DND-41 (cell line): ENCODE data around the gene NAA30.

Experiments
- ATAC-seq: fragments of 200-7000 bp; cut with Tn5 transposase; 3 replicates; pipeline ENCODE4 v1.9.1; 2021; ENCODE audit warnings: low read depth; ENCODE audit not compliant: insufficient read depth
- DNase-seq: peaks from one replicate; pipeline ENCODE4 v3.0.0-alpha.2; 2020
- H2AFZ ChIP-seq: 2 replicates; pipeline ENCODE4 v1.6.0; 2012; ENCODE audit warnings: low read depth, low read length
- H3K27ac ChIP-seq: 2 replicates; pipeline ENCODE4 v1.5.1; 2012; ENCODE audit warnings: low read length, inconsistent platforms
- H3K27me3 ChIP-seq: fragments of 200-600 bp; sonication (generic); 2 replicates; pipeline ENCODE4 v1.6.0; 2012; ENCODE audit warnings: low read length, mild to moderate bottlenecking, inconsistent platforms; ENCODE audit not compliant: insufficient read depth, poor library complexity
- H3K36me3 ChIP-seq: 2 replicates; pipeline ENCODE4 v1.5.1; 2012; ENCODE audit warnings: low read length, inconsistent platforms; ENCODE audit not compliant: insufficient read depth
- H3K4me1 ChIP-seq: 2 replicates; pipeline ENCODE4 v1.5.1; 2012; ENCODE audit warnings: mild to moderate bottlenecking, low read length; ENCODE audit not compliant: insufficient read depth
- H3K4me2 ChIP-seq: 2 replicates; pipeline ENCODE4 v1.6.0; 2012; ENCODE audit warnings: mild to moderate bottlenecking, moderate library complexity, low read length, inconsistent platforms; ENCODE audit not compliant: insufficient read depth
- H3K4me3 ChIP-seq, 2 experiments: fragments of 200-600 bp in 1 of 2; shearing (Covaris generic) in 1 of 2; 2 replicates each; pipeline ENCODE4 v1.5.1; 2012 to 2016; ENCODE audit warnings: inconsistent platforms in 2 of 2, low read length in 2 of 2, mild to moderate bottlenecking in 2 of 2, low read depth in 1 of 2, moderate library complexity in 1 of 2
- H3K79me2 ChIP-seq: 2 replicates; pipeline ENCODE4 v1.6.0; 2012; ENCODE audit warnings: low read length, inconsistent platforms; ENCODE audit not compliant: insufficient read depth
- H3K9ac ChIP-seq: 2 replicates; pipeline ENCODE4 v1.6.0; 2012; ENCODE audit warnings: low read depth, mild to moderate bottlenecking, inconsistent platforms, low read length, moderate library complexity
- H3K9me3 ChIP-seq: 2 replicates; pipeline ENCODE4 v1.5.1; 2012; ENCODE audit warnings: low read length, moderate library complexity, mild to moderate bottlenecking, inconsistent platforms; ENCODE audit not compliant: insufficient read depth, severe bottlenecking
- H4K20me1 ChIP-seq: 2 replicates; pipeline ENCODE4 v1.6.0; 2012; ENCODE audit warnings: low read length; ENCODE audit not compliant: insufficient read depth
- CTCF ChIP-seq: IDR thresholded peaks from 2 replicates; pipeline ENCODE4 v1.5.1; 2012; ENCODE audit warnings: borderline replicate concordance, low read length, moderate library complexity, mild to moderate bottlenecking; ENCODE audit not compliant: poor library complexity, severe bottlenecking; ENCODE audit errors: extremely low read depth
- EZH2 ChIP-seq: IDR thresholded peaks from 3 replicates; pipeline ENCODE4 v1.6.1; 2012; ENCODE audit warnings: borderline replicate concordance, low read depth, mild to moderate bottlenecking, moderate library complexity, low read length, inconsistent platforms; ENCODE audit not compliant: severe bottlenecking

Gene NAA30

DNA sequence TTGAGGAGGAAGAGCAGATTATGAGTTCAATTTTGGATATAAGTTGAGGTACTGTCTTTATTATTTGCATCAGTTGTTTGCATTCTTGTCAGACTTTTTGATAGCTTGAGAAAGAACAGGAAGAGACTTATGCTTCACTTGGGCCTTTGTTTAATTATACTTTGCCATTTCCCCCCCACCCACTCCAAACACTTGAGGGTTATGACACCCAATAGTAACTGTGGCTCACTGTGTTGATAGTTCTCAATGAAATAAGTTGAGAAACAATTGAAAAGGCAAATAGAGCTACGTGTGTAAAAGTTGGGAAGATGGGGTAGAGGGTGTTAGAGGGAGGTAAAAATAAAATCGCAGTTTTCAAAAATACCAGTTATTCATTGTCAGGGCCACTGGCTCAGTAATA lies 17.7 kb downstream of the NAA30 start:
- DNase-seq (no peak), ATAC-seq (no peak)
- H3K27me3 ChIP-seq = no peaks in the 10 kb centered on the region
- TF ChIP-seq EZH2 (no peak), CTCF (no peak)
- peaks cover 8% of the 10 kb centered on the region for H3K79me2 ChIP-seq
- no peak overlapping the region for H3K9ac ChIP-seq
- H2AFZ ChIP-seq = no peak overlapping the region
- H4K20me1 ChIP-seq = peaks cover 7% of the 10 kb centered on the region; the same call in 1 of the 2 replicates
- no peaks in the 10 kb centered on the region for H3K9me3 ChIP-seq
- H3K4me3 ChIP-seq = no peak overlapping the region
- no peak overlapping the region for H3K4me2 ChIP-seq
- H3K27ac ChIP-seq = no peak overlapping the region
- H3K4me1 ChIP-seq = no peaks in the 10 kb centered on the region
- H3K36me3 ChIP-seq = peaks cover 69% of the 10 kb centered on the region

DNA sequence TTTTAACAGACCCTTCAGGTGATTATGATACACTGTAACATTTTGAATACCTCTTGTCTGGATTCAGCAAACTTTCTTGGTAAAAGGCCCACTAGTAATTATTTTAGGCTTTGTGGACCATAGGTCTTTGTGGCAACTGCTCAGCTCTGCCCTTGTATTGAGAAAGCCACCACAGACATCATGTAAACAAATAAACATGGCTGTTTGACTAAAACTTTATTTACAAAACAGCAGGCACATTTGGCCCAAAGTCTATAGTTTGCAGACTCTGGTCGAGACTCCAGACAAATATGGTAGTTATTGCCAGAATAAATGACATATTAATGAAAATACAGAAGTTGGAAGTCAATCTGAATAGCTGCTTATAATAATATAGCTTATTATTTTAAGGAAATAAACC lies 18.2 kb downstream of the NAA30 start:
- Histone ChIP-seq H3K4me1 (no peaks in the 10 kb centered on the region), H3K27ac (no peak overlapping the region), H3K9ac (no peak overlapping the region), H3K9me3 (no peaks in the 10 kb centered on the region), H3K4me3 (no peak overlapping the region), H3K27me3 (no peaks in the 10 kb centered on the region), H4K20me1 (peaks cover 7% of the 10 kb centered on the region; the same call in 1 of the 2 replicates), H3K4me2 (no peak overlapping the region), H2AFZ (no peak overlapping the region), H3K36me3 (peaks cover 64% of the 10 kb centered on the region), H3K79me2 (peaks cover 8% of the 10 kb centered on the region)
- no peak for DNase-seq
- TF ChIP-seq CTCF (no peak), EZH2 (no peak)
- no peak for ATAC-seq

- Histone ChIP-seq H3K9me3 (no peaks in the 10 kb centered on the region), H3K4me2 (no peak overlapping the region), H4K20me1 (0 out of 2 replicates have a peak, but pooled peaks cover 1% of the 10 kb centered on the region), H3K27ac (no peak overlapping the region), H3K36me3 (peaks cover 36% of the 10 kb centered on the region), H3K4me3 (no peak overlapping the region), H2AFZ (no peak overlapping the region), H3K4me1 (no peaks in the 10 kb centered on the region), H3K27me3 (no peaks in the 10 kb centered on the region), H3K79me2 (peaks cover 5% of the 10 kb centered on the region), H3K9ac (no peak overlapping the region)
- DNase-seq (no peak), ATAC-seq (no peak)
- TF ChIP-seq EZH2 (no peak), CTCF (no peak)
Observed at GRCh38 chr14:57412341-57412740, 22.0 kb downstream of the NAA30 start.

- Histone ChIP-seq H3K36me3 (peaks cover 25% of the 10 kb centered on the region), H2AFZ (no peak overlapping the region), H3K79me2 (no peaks in the 10 kb centered on the region), H3K4me1 (no peaks in the 10 kb centered on the region), H3K9me3 (no peaks in the 10 kb centered on the region), H3K9ac (no peak overlapping the region), H3K27me3 (no peaks in the 10 kb centered on the region), H3K4me3 (no peak overlapping the region), H4K20me1 (no peaks in the 10 kb centered on the region), H3K4me2 (no peak overlapping the region), H3K27ac (no peak overlapping the region)
- no peak for DNase-seq
- ATAC-seq = no peak
- TF ChIP-seq CTCF (no peak), EZH2 (no peak)
Observed at GRCh38 chr14:57413849-57414248, 23.5 kb downstream of the NAA30 start.
